KMS-11 (cell line): ENCODE data around the gene PGM2L1.

Experiments
- H2AFZ ChIP-seq: fragments of 200-600 bp; sonication (generic); 2 replicates; pipeline ENCODE4 v1.6.1; 2016; ENCODE audit warnings: antibody characterized with exemption, mixed run types, low read depth
- H3K27ac ChIP-seq: fragments of 200-600 bp; sonication (generic); 2 replicates; pipeline ENCODE4 v1.6.1; 2016; ENCODE audit warnings: mild to moderate bottlenecking, mixed run types
- H3K27me3 ChIP-seq: fragments of 200-600 bp; sonication (generic); 2 replicates; pipeline ENCODE4 v1.6.1; 2017; ENCODE audit warnings: mild to moderate bottlenecking, low read depth, mixed run types, moderate library complexity; ENCODE audit not compliant: insufficient read depth
- H3K36me3 ChIP-seq: fragments of 200-600 bp; sonication (generic); 2 replicates; pipeline ENCODE4 v1.6.1; 2017; ENCODE audit warnings: mild to moderate bottlenecking, mixed run types; ENCODE audit not compliant: insufficient read depth
- H3K4me1 ChIP-seq: fragments of 200-600 bp; sonication (generic); 2 replicates; pipeline ENCODE4 v1.6.1; 2016; ENCODE audit warnings: mild to moderate bottlenecking, low read depth, mixed run types; ENCODE audit not compliant: poor library complexity, severe bottlenecking
- H3K4me2 ChIP-seq: fragments of 200-600 bp; sonication (generic); 2 replicates; pipeline ENCODE4 v1.7.0; 2016; ENCODE audit warnings: mild to moderate bottlenecking, mixed run types
- H3K4me3 ChIP-seq: fragments of 200-600 bp; sonication (generic); IDR thresholded peaks from 2 replicates; pipeline ENCODE4 v1.6.1; 2017; ENCODE audit warnings: low read depth, low read length, mixed read lengths; ENCODE audit not compliant: insufficient read depth
- H3K79me2 ChIP-seq: fragments of 200-600 bp; sonication (generic); 2 replicates; pipeline ENCODE4 v1.6.1; 2016; ENCODE audit warnings: low read depth, mixed run types; ENCODE audit not compliant: insufficient read depth
- H3K9ac ChIP-seq: fragments of 200-600 bp; sonication (generic); 2 replicates; pipeline ENCODE4 v1.6.1; 2016; ENCODE audit warnings: mild to moderate bottlenecking, mixed run types
- H4K20me1 ChIP-seq: fragments of 200-600 bp; sonication (generic); 2 replicates; pipeline ENCODE4 v1.6.1; 2016; ENCODE audit warnings: mild to moderate bottlenecking, mixed run types; ENCODE audit not compliant: insufficient read depth
- TF ChIP-seq, protein P1 (sequence below): fragments of 200-600 bp; sonication (generic); conservative IDR thresholded peaks from 2 replicates; pipeline ENCODE4 v1.6.1; 2017; ENCODE audit warnings: low read depth, mild to moderate bottlenecking, antibody characterized with exemption, low read length, moderate library complexity, mixed read lengths

The PGM2L1 gene

DNA sequence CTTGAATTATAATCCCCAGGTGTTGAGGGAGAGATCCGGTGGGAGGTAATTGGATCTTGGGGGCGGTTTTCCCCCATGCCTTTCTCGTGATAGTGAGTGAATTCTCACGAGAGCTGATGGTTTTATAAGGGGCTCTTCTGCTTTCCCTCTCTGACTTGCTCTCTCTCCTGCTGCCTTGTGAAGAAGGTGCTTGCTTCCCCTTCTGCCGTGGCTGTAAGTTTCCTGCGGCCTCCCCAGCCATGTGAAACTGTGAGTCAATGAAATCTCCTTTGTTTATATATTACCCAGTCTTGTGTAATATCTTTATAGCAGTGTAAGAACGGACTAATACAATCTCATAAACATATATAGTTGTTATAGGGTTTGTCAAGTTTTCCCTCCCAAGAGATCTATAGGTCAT is 36.3 kb upstream of the PGM2L1 start:
- Histone ChIP-seq H3K9ac (no peak overlapping the region), H3K4me2 (no peak overlapping the region), H4K20me1 (no peaks in the 10 kb centered on the region), H3K36me3 (no peaks in the 10 kb centered on the region), H2AFZ (no peak overlapping the region), H3K27me3 (no peaks in the 10 kb centered on the region), H3K79me2 (no peaks in the 10 kb centered on the region), H3K4me3 (no peak overlapping the region), H3K4me1 (no peaks in the 10 kb centered on the region), H3K27ac (no peak overlapping the region)
- TF ChIP-seq, protein P1, sequence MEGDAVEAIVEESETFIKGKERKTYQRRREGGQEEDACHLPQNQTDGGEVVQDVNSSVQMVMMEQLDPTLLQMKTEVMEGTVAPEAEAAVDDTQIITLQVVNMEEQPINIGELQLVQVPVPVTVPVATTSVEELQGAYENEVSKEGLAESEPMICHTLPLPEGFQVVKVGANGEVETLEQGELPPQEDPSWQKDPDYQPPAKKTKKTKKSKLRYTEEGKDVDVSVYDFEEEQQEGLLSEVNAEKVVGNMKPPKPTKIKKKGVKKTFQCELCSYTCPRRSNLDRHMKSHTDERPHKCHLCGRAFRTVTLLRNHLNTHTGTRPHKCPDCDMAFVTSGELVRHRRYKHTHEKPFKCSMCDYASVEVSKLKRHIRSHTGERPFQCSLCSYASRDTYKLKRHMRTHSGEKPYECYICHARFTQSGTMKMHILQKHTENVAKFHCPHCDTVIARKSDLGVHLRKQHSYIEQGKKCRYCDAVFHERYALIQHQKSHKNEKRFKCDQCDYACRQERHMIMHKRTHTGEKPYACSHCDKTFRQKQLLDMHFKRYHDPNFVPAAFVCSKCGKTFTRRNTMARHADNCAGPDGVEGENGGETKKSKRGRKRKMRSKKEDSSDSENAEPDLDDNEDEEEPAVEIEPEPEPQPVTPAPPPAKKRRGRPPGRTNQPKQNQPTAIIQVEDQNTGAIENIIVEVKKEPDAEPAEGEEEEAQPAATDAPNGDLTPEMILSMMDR: no peak

DNA sequence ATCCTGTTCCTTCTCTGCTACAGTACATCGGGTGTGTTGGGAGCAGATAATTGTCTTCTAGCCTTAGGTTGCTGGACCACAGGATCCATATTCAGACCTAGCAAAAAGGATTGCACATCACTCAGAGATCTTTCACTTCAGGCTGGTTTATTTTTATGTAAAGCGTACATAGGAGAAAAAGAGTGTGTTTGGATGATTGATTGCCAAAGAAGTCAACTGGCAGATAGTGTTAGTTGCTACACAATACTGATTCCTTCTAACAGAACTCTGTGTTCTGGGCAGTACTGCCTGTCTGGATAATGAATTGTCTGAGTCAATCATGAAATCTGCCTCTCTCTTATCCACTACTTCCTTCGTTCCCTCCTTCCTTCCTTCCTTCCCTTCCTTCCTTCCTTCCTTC is 31.0 kb upstream of the PGM2L1 start:
- no peak overlapping the region for H3K4me3 ChIP-seq
- no peak overlapping the region for H3K4me2 ChIP-seq
- no peaks in the 10 kb centered on the region for H3K36me3 ChIP-seq
- H4K20me1 ChIP-seq: no peaks in the 10 kb centered on the region
- H3K4me1 ChIP-seq: no peaks in the 10 kb centered on the region
- H3K9ac ChIP-seq: no peak overlapping the region
- no peak overlapping the region for H3K27ac ChIP-seq
- no peaks in the 10 kb centered on the region for H3K79me2 ChIP-seq
- TF ChIP-seq, protein P1: no peak
- H3K27me3 ChIP-seq: no peaks in the 10 kb centered on the region
- H2AFZ ChIP-seq: no peak overlapping the region

DNA sequence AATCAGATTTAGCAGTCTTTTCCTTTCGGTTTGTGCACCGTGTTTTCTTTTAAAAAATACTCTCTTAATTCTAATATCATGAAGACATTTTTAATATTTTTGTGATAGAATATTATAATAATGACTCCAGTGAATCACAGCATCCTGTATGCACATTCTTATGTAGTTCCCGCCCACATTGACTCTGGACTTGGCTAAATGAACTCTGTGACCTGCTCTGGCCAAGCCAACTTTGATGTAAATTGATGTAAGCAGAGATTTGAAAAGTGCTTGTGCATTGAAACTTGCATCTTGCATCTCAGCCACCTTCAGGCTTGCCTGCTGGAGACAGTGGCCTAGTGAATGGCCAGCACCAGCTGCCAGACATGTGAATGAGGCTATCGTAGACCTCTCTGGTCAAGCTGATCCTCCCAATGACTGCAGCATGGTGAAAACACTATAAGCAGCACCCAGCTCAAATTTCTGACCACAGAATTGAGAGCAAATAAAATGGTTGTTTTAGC is 29.2 kb upstream of the PGM2L1 start:
- TF ChIP-seq, protein P1: no peak

DNA sequence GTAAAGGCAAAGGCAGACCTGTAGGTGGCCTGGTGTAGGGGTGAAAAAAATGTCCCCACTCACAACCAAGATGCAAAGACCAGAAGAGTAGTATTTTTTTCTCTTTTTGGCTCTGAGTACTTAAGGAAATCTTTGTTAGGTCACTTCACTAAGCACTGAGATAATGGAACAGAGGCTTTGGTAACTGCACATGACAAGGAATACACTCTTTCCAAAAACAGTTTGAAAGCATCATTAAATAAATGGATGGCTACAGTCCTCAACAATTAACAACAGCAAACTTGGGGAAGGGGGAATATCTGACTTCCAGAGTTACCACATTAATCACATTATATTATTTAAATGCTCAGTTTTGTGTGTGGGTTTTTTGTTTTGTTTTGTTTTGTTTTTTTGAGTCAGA is 26.9 kb upstream of the PGM2L1 start:
- Histone ChIP-seq H3K36me3 (no peaks in the 10 kb centered on the region), H3K4me3 (no peak overlapping the region), H3K4me1 (no peaks in the 10 kb centered on the region), H3K27me3 (no peaks in the 10 kb centered on the region), H4K20me1 (no peaks in the 10 kb centered on the region), H3K79me2 (no peaks in the 10 kb centered on the region), H3K9ac (no peak overlapping the region), H3K4me2 (no peak overlapping the region), H2AFZ (no peak overlapping the region), H3K27ac (no peak overlapping the region)
- TF ChIP-seq, protein P1: no peak

More for the DNA sequence above, 29.2 kb upstream of the PGM2L1 start:
- no peaks in the 10 kb centered on the region for H4K20me1 ChIP-seq
- H3K4me3 ChIP-seq: no peak overlapping the region
- no peaks in the 10 kb centered on the region for H3K79me2 ChIP-seq
- no peak overlapping the region for H3K9ac ChIP-seq
- no peaks in the 10 kb centered on the region for H3K4me1 ChIP-seq
- no peak overlapping the region for H2AFZ ChIP-seq
- no peaks in the 10 kb centered on the region for H3K27me3 ChIP-seq
- no peak overlapping the region for H3K4me2 ChIP-seq
- no peaks in the 10 kb centered on the region for H3K36me3 ChIP-seq
- no peak overlapping the region for H3K27ac ChIP-seq
